Lower lobe of right lung (tissue), 2 donors: ENCODE data around the gene PEMT. TPM values are rescaled to one million over a fixed set of nuclear protein-coding genes. Genes with fewer than 3 reads are reported as not detected.
A peak's percentile ranks its signal among the peaks of the same experiment; 100 is the strongest.

Experiments
- ATAC-seq, 2 donors: fragments of 200-7000 bp; cut with Tn5 transposase; one replicate each; pipeline ENCODE4 v1.9.1; 2020 to 2022; ENCODE audit warnings: mild to moderate bottlenecking in 2 of 2, moderate library complexity in 2 of 2
- DNase-seq: peaks from one replicate; pipeline ENCODE4 v3.0.0-alpha.2; 2020
- H3K27ac ChIP-seq: fragments of 200-600 bp; one replicate; pipeline ENCODE4 v1.8.0; 2022
- H3K27me3 ChIP-seq: fragments of 200-600 bp; one replicate; pipeline ENCODE4 v1.8.0; 2022; ENCODE audit warnings: low read depth
- H3K36me3 ChIP-seq: fragments of 200-600 bp; one replicate; pipeline ENCODE4 v1.8.0; 2022; ENCODE audit warnings: mild to moderate bottlenecking
- H3K4me1 ChIP-seq: fragments of 200-600 bp; one replicate; pipeline ENCODE4 v1.8.0; 2022
- H3K4me3 ChIP-seq: fragments of 200-600 bp; one replicate; pipeline ENCODE4 v1.8.0; 2022; ENCODE audit warnings: mild to moderate bottlenecking
- H3K9me3 ChIP-seq: fragments of 200-600 bp; one replicate; pipeline ENCODE4 v1.8.0; 2022
- CTCF ChIP-seq: fragments of 200-600 bp; IDR thresholded peaks from one replicate; pipeline ENCODE4 v1.8.0; 2022; ENCODE audit warnings: antibody characterized with exemption, mild to moderate bottlenecking
- intact Hi-C: fragments of 100-400 bp; cut with DNase I; formaldehyde crosslinking; loops from one replicate; pipeline ENCODE4 v1.11.0; 2022
- total RNA-seq: library from RNA; stranded (reverse); fragmentation: NEBNext Ultra II Directional; extraction: Animal tissue kit (Norgen Biotek cat#: 25700); gene quantifications from one replicate; pipeline ENCODE4 v1.2.1, GENCODE V29; 2021
- donor health status: DM: no; HTN: yes; CAD: no; lungs with severe emphysema.

PEMT gene
- total RNA-seq, 1 donor from 2014 or later: 20.1 TPM

- intact Hi-C loops: no loop called here
- Histone ChIP-seq H3K27me3 (no peaks in the 10 kb centered on the region), H3K4me1 (no peaks in the 10 kb centered on the region), H3K27ac (peak overlapping the region; percentile 31), H3K9me3 (no peaks in the 10 kb centered on the region), H3K36me3 (no peaks in the 10 kb centered on the region), H3K4me3 (no peak overlapping the region)
- ATAC-seq (no peak), DNase-seq (no peak)
- no peak for TF ChIP-seq CTCF
Measured at GRCh38 chr17:17624741-17625140, 33.2 kb upstream of the PEMT start.

GRCh38 chr17:17623904-17624303 lies 32.4 kb upstream of the PEMT start:
- no peak overlapping the region for H3K27ac ChIP-seq
- H3K4me3 ChIP-seq: no peak overlapping the region
- H3K27me3 ChIP-seq: no peaks in the 10 kb centered on the region
- H3K4me1 ChIP-seq: no peaks in the 10 kb centered on the region
- H3K9me3 ChIP-seq: no peaks in the 10 kb centered on the region
- no peak for TF ChIP-seq CTCF
- intact Hi-C loops: no loop called here
- DNase-seq (no peak), ATAC-seq (no peak)
- H3K36me3 ChIP-seq: no peaks in the 10 kb centered on the region

GRCh38 chr17:17621254-17621653 lies 29.7 kb upstream of the PEMT start:
- Histone ChIP-seq H3K4me1 (no peaks in the 10 kb centered on the region), H3K4me3 (no peak overlapping the region), H3K27ac (no peak overlapping the region), H3K36me3 (no peaks in the 10 kb centered on the region), H3K9me3 (no peaks in the 10 kb centered on the region), H3K27me3 (no peaks in the 10 kb centered on the region)
- peak in 1 of 2 donors; percentile 12 for ATAC-seq
- DNase-seq: no peak
- intact Hi-C loops: no loop called here
- TF ChIP-seq CTCF: no peak

GRCh38 chr17:17613708-17614114 lies 22.2 kb upstream of the PEMT start:
- DNase-seq (no peak), ATAC-seq (peak; percentile 91 to 92)
- intact Hi-C loops: no loop called here
- no peak overlapping the region for H3K4me3 ChIP-seq
- H3K27ac ChIP-seq: no peak overlapping the region
- H3K36me3 ChIP-seq: no peaks in the 10 kb centered on the region
- H3K9me3 ChIP-seq: no peaks in the 10 kb centered on the region
- peaks cover 13% of the 10 kb centered on the region for H3K4me1 ChIP-seq
- H3K27me3 ChIP-seq: no peaks in the 10 kb centered on the region
- TF ChIP-seq CTCF: peak; percentile 72

- Histone ChIP-seq H3K27ac (no peak overlapping the region), H3K36me3 (no peaks in the 10 kb centered on the region), H3K27me3 (no peaks in the 10 kb centered on the region), H3K4me1 (peaks cover 13% of the 10 kb centered on the region), H3K9me3 (no peaks in the 10 kb centered on the region), H3K4me3 (no peak overlapping the region)
- no peak for ATAC-seq
- TF ChIP-seq CTCF: no peak
- intact Hi-C loops: no loop called here
- DNase-seq: no peak
Measured at GRCh38 chr17:17612085-17613022, 20.8 kb upstream of the PEMT start.
